Smooth muscle cell (in vitro differentiated cells): ENCODE data around the gene RCOR3. TPM values are rescaled to one million over a fixed set of nuclear protein-coding genes. Genes with fewer than 3 reads are reported as not detected.
"Not testable (repeated sequence)": the region's sequence is repeated elsewhere in the genome, so short reads cannot be mapped to it uniquely, and the experiment has no call there.

Experiments
- DNase-seq: peaks from one replicate; lab custom pipeline; 2025; ENCODE audit not compliant: unreplicated experiment; lab: John Stamatoyannopoulos, UW
- H2AFZ ChIP-seq: fragments of 200-600 bp; sonication (generic); 2 replicates; pipeline ENCODE4 v1.6.0; 2016; ENCODE audit warnings: antibody characterized with exemption, low read depth, mild to moderate bottlenecking
- H3F3A ChIP-seq: fragments of 200-600 bp; sonication (generic); 2 replicates; pipeline ENCODE4 v1.6.0; 2017; ENCODE audit warnings: antibody characterized with exemption, low read depth
- H3K27ac ChIP-seq: fragments of 200-600 bp; sonication (generic); 2 replicates; pipeline ENCODE4 v1.5.1; 2016; ENCODE audit warnings: low read depth, mild to moderate bottlenecking
- H3K27me3 ChIP-seq: fragments of 200-600 bp; sonication (generic); 2 replicates; pipeline ENCODE4 v1.6.1; 2016; ENCODE audit warnings: low read depth, mild to moderate bottlenecking
- H3K36me3 ChIP-seq: fragments of 200-600 bp; sonication (generic); 2 replicates; pipeline ENCODE4 v1.5.1; 2016; ENCODE audit warnings: low read depth
- H3K4me1 ChIP-seq: fragments of 200-600 bp; sonication (generic); 2 replicates; pipeline ENCODE4 v1.5.1; 2016; ENCODE audit warnings: low read depth
- H3K4me2 ChIP-seq: fragments of 200-600 bp; sonication (generic); 2 replicates; pipeline ENCODE4 v1.6.0; 2016; ENCODE audit warnings: mild to moderate bottlenecking
- H3K4me3 ChIP-seq: fragments of 200-600 bp; sonication (generic); 2 replicates; pipeline ENCODE4 v1.5.1; 2016; ENCODE audit warnings: mild to moderate bottlenecking
- H3K79me2 ChIP-seq: fragments of 200-600 bp; sonication (generic); 2 replicates; pipeline ENCODE4 v1.6.0; 2016; ENCODE audit warnings: low read depth, mild to moderate bottlenecking
- H3K9ac ChIP-seq: fragments of 200-600 bp; sonication (generic); 2 replicates; pipeline ENCODE4 v1.6.0; 2016; ENCODE audit warnings: low read depth
- H3K9me3 ChIP-seq: fragments of 200-600 bp; sonication (generic); replicated peaks from 2 replicates; pipeline ENCODE4 v1.5.1; 2016; ENCODE audit warnings: low read depth
- H4K20me1 ChIP-seq: fragments of 200-600 bp; sonication (generic); 2 replicates; pipeline ENCODE4 v1.6.0; 2016; ENCODE audit warnings: low read depth
- CTCF ChIP-seq: fragments of 200-600 bp; sonication (generic); IDR thresholded peaks from 2 replicates; pipeline ENCODE4 v1.5.1; 2017; ENCODE audit warnings: borderline replicate concordance, mild to moderate bottlenecking, antibody characterized with exemption; ENCODE audit not compliant: insufficient read depth, poor library complexity, severe bottlenecking
- WGBS: methylation state at CpG from one replicate; pipeline ENCODE4 v1.1.7; 2016; ENCODE audit warnings: low lambda C conversion rate; 5-methylcytosine and 5-hydroxymethylcytosine counted together
- polyA plus RNA-seq: library from polyadenylated mRNA; unstranded; fragments of >200 nt; fragmentation: Nextera tagmentation; extraction: Ambion mirVana; gene quantifications from 2 replicates; pipeline ENCODE4 v1.2.1, GENCODE V29; 2016
- total RNA-seq: library from RNA; depleted of rRNA; stranded (reverse); fragments of >200 nt; gene quantifications from 2 replicates; pipeline ENCODE4 v1.2.3, GENCODE V29; 2014

Gene RCOR3
- total and polyA plus RNA-seq, 2 experiments from 2014 or later, result 22.5 to 27.7 TPM

DNA sequence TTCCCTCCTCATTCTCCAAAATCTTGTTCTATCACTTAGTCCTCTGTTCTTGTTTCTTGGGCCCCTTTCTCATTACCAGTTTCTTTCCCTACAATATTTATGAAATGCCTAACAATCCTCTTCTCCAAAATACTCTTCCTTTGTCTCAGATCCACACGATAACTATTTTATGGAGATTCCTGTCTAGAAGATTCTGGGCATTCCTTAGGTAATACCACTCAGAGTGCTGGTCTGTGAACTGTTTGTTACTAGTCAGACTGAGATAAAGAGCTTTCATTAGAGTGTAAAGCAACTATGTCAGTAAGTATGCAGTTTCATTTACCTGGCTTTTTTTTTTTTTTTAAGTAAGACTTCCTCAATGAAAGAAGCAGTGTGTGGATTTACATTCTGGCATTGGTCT lies 18.1 kb upstream of the RCOR3 start:
- no peak for DNase-seq
- no peaks in the 10 kb centered on the region for H3F3A ChIP-seq
- no peaks in the 10 kb centered on the region for H3K36me3 ChIP-seq
- WGBS, result 56% methylated on average over 1 of the region's 1 CpG
- H3K4me3 ChIP-seq, result no peak overlapping the region
- H2AFZ ChIP-seq, result no peak overlapping the region
- no peaks in the 10 kb centered on the region for H3K4me1 ChIP-seq
- no peak overlapping the region for H3K4me2 ChIP-seq
- no peak overlapping the region for H3K9ac ChIP-seq
- H3K27me3 ChIP-seq, result no peaks in the 10 kb centered on the region
- no peak overlapping the region for H3K27ac ChIP-seq
- H3K9me3 ChIP-seq, result no peaks in the 10 kb centered on the region
- H3K79me2 ChIP-seq, result no peaks in the 10 kb centered on the region
- no peak for TF ChIP-seq CTCF
- H4K20me1 ChIP-seq, result no peaks in the 10 kb centered on the region

DNA sequence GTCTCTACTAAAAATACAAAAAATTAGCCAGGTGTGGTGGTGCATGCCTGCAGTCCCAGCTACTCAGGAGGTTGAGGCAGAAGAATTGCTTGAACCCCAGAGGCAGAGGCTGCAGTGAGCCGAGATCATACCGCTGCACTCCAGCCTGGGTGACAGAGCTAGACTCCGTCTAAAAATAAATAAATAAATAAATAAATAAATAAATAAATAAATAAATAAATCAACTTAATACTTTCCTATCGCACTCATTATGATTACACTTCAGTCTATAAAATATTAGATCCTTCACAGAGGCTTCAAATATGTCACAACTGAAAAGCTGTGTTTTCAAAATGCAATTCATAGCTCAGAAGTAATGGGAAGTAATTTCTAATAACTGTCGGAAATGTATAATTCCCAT lies 15.5 kb upstream of the RCOR3 start:
- H3K4me3 ChIP-seq, H3K9me3 ChIP-seq, H4K20me1 ChIP-seq, H2AFZ ChIP-seq, H3K27ac ChIP-seq, H3K4me2 ChIP-seq, H3K79me2 ChIP-seq, DNase-seq, H3K27me3 ChIP-seq, H3K9ac ChIP-seq, H3F3A ChIP-seq, H3K36me3 ChIP-seq: not testable (repeated sequence)
- WGBS, result 97% methylated on average over 5 of the region's 5 CpGs
- H3K4me1 ChIP-seq, result peaks cover 11% of the 10 kb centered on the region

- not testable (repeated sequence) for H3K9ac ChIP-seq, H2AFZ ChIP-seq, H3F3A ChIP-seq, H3K27me3 ChIP-seq, DNase-seq, H3K36me3 ChIP-seq, H3K9me3 ChIP-seq, H3K79me2 ChIP-seq, H4K20me1 ChIP-seq, H3K27ac ChIP-seq, H3K4me2 ChIP-seq, H3K4me3 ChIP-seq
- WGBS, result 65% methylated on average over 4 of the region's 4 CpGs
- H3K4me1 ChIP-seq, result peaks cover 11% of the 10 kb centered on the region
These were observed 12.6 kb upstream of the RCOR3 start for GRCh38 chr1:211246583-211246982.

- Histone ChIP-seq H3K27ac (no peak overlapping the region), H3K4me2 (no peak overlapping the region)
- no peak for DNase-seq
These were observed 11.2 kb upstream of the RCOR3 start for GRCh38 chr1:211247921-211248320.

DNA sequence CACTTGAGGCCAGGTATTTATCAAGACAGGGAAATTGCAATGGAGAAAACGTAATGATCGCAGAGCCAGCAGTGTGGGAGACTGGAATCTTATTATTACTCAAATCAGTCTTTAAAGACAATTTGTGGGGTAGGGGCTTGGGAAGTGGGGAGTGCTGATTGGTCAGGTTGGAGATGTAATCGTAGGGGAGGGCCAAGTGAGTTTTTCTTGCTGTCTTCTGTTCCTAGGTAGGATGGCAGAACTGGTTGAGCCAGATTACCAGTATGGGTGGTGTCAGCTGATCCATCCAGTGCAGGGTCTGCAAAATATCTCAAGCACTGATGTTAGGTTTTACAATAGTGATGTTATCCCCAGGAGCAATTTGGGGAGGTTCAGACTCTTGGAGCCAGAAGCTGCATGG lies 9.6 kb upstream of the RCOR3 start:
- H3K4me1 ChIP-seq, result peaks cover 11% of the 10 kb centered on the region
- not testable (repeated sequence) for H3K4me2 ChIP-seq, H3F3A ChIP-seq, H3K27me3 ChIP-seq, H4K20me1 ChIP-seq, DNase-seq, H3K4me3 ChIP-seq, H3K79me2 ChIP-seq, H3K27ac ChIP-seq, H3K9ac ChIP-seq, H2AFZ ChIP-seq, H3K9me3 ChIP-seq, H3K36me3 ChIP-seq
- 64% methylated on average over 3 of the region's 3 CpGs for WGBS

More at GRCh38 chr1:211247921-211248320, 11.2 kb upstream of the RCOR3 start:
- no peaks in the 10 kb centered on the region for H4K20me1 ChIP-seq
- H3K36me3 ChIP-seq, result no peaks in the 10 kb centered on the region
- H3F3A ChIP-seq, result no peaks in the 10 kb centered on the region
- H2AFZ ChIP-seq, result peak overlapping the region; percentile 91
- H3K79me2 ChIP-seq, result no peaks in the 10 kb centered on the region
- H3K9me3 ChIP-seq, result no peaks in the 10 kb centered on the region
- H3K4me3 ChIP-seq, result no peak overlapping the region
- WGBS, result 6% methylated on average over 1 of the region's 1 CpG
- H3K27me3 ChIP-seq, result no peaks in the 10 kb centered on the region
- H3K9ac ChIP-seq, result no peak overlapping the region
- peaks cover 11% of the 10 kb centered on the region for H3K4me1 ChIP-seq
- no peak for TF ChIP-seq CTCF
